ENCODE results near the gene DNMT3L. TPM values are rescaled to one million over a fixed set of nuclear protein-coding genes. Genes with fewer than 3 reads are reported as not detected.

The DNMT3L gene
- total RNA-seq, 2 experiments from 2014 or later: not detected

- H3K4me2 ChIP-seq (ENCODE audit: low read length): peak overlapping the region; percentile 30; the same call in 1 of the 2 replicates
- H3K27ac ChIP-seq (ENCODE audit: low read depth, low read length, poor library complexity, severe bottlenecking): no peak overlapping the region
- intact Hi-C loops (cut with micrococcal nuclease; ENCODE audit: unreplicated experiment): no loop called here
- no peaks in the 10 kb centered on the region for H3K79me2 ChIP-seq (ENCODE audit: insufficient read depth, low read depth, low read length)
- H3K36me3 ChIP-seq (ENCODE audit: insufficient read depth, low read length): no peaks in the 10 kb centered on the region
- no peaks in the 10 kb centered on the region for H3K9me2 ChIP-seq (ENCODE audit: insufficient read depth, low read length)
- ChIA-PET CTCF (ENCODE audit: unreplicated experiment) (no interaction called here), POLR2A (no interaction called here)
- DNase-seq (ENCODE audit: low spot score): peak; percentile 17
- no peak for TF ChIP-seq CTCF (conservative IDR thresholded peaks at IDR 0.05; ENCODE audit: low read length)
- H3K4me1 ChIP-seq (ENCODE audit: insufficient read depth, low read length, poor library complexity, severe bottlenecking): peaks cover 51% of the 10 kb centered on the region
- H2AFZ ChIP-seq (ENCODE audit: low read length): peak overlapping the region; percentile 21; the same call in 1 of the 2 replicates
- no TSS peak for BruUV-seq (replicated peaks)
- no peak overlapping the region for H3K4me3 ChIP-seq (ENCODE audit: low read depth, low read length, poor library complexity, severe bottlenecking)
- no peaks in the 10 kb centered on the region for H4K20me1 ChIP-seq (ENCODE audit: insufficient read depth, low read length)
- no peaks in the 10 kb centered on the region for H3K9me3 ChIP-seq (ENCODE audit: low read length)
Observed at GRCh38 chr21:44295163-44295573, 33.5 kb upstream of the DNMT3L start.

GRCh38 chr21:44294391-44295162 is 32.9 kb upstream of the DNMT3L start:
- Histone ChIP-seq H3K36me3 (ENCODE audit: insufficient read depth, low read length) (no peaks in the 10 kb centered on the region), H3K9me3 (ENCODE audit: low read length) (no peaks in the 10 kb centered on the region), H3K4me1 (ENCODE audit: insufficient read depth, low read length, poor library complexity, severe bottlenecking) (peaks cover 50% of the 10 kb centered on the region), H3K27ac (ENCODE audit: low read depth, low read length, poor library complexity, severe bottlenecking) (no peak overlapping the region), H3K4me2 (ENCODE audit: low read length) (no peak overlapping the region), H3K9me2 (ENCODE audit: insufficient read depth, low read length) (no peaks in the 10 kb centered on the region), H3K4me3 (ENCODE audit: low read depth, low read length, poor library complexity, severe bottlenecking) (no peak overlapping the region), H2AFZ (ENCODE audit: low read length) (no peak overlapping the region), H3K79me2 (ENCODE audit: insufficient read depth, low read depth, low read length) (no peaks in the 10 kb centered on the region), H4K20me1 (ENCODE audit: insufficient read depth, low read length) (no peaks in the 10 kb centered on the region)
- CTCF ChIA-PET (ENCODE audit: unreplicated experiment): no interaction called here
- TF ChIP-seq CTCF (conservative IDR thresholded peaks at IDR 0.05; ENCODE audit: low read length) (no peak), EZH2phosphoT487 (IDR thresholded peaks at IDR 0.05; ENCODE audit: borderline replicate concordance, low read depth, low read length) (no peak)
- intact Hi-C loops (cut with micrococcal nuclease; ENCODE audit: unreplicated experiment): no loop called here
- DNase-seq (ENCODE audit: low spot score): no peak
- POLR2A ChIA-PET: no interaction called here
- no TSS peak for BruUV-seq (replicated peaks)

- ChIA-PET POLR2A (no interaction called here), CTCF (ENCODE audit: unreplicated experiment) (no interaction called here)
- Histone ChIP-seq H3K79me2 (ENCODE audit: insufficient read depth, low read depth, low read length) (no peaks in the 10 kb centered on the region), H3K9me2 (ENCODE audit: insufficient read depth, low read length) (no peaks in the 10 kb centered on the region), H3K4me2 (ENCODE audit: low read length) (no peak overlapping the region), H3K4me1 (ENCODE audit: insufficient read depth, low read length, poor library complexity, severe bottlenecking) (peaks cover 42% of the 10 kb centered on the region), H3K36me3 (ENCODE audit: insufficient read depth, low read length) (no peaks in the 10 kb centered on the region), H3K9me3 (ENCODE audit: low read length) (no peaks in the 10 kb centered on the region), H3K27ac (ENCODE audit: low read depth, low read length, poor library complexity, severe bottlenecking) (no peak overlapping the region), H3K4me3 (ENCODE audit: low read depth, low read length, poor library complexity, severe bottlenecking) (no peak overlapping the region), H4K20me1 (ENCODE audit: insufficient read depth, low read length) (no peaks in the 10 kb centered on the region), H2AFZ (ENCODE audit: low read length) (no peak overlapping the region)
- TF ChIP-seq EZH2phosphoT487 (IDR thresholded peaks at IDR 0.05; ENCODE audit: borderline replicate concordance, low read depth, low read length) (no peak), CTCF (conservative IDR thresholded peaks at IDR 0.05; ENCODE audit: low read length) (no peak)
- no peak for DNase-seq (ENCODE audit: low spot score)
- intact Hi-C loops (cut with micrococcal nuclease; ENCODE audit: unreplicated experiment): no loop called here
- BruUV-seq (replicated peaks): no TSS peak
Observed at GRCh38 chr21:44293551-44294231, 32.0 kb upstream of the DNMT3L start.
